GM18517 (cell line): ENCODE data around the gene QRFP.

Source experiments
- ATAC-seq: cut with Tn5 transposase; IDR thresholded peaks from one replicate; pipeline ENCODE4 v1.9.1; 2021; ENCODE audit warnings: mild to moderate bottlenecking, moderate library complexity; ENCODE audit not compliant: unreplicated experiment

Gene QRFP

GRCh38 chr9:130874783-130875182, 21.8 kb downstream of the QRFP start:
- ATAC-seq, result no peak

- ATAC-seq, result no peak
Observed at GRCh38 chr9:130873966-130874365, 22.6 kb downstream of the QRFP start.

- ATAC-seq, result no peak
Observed at GRCh38 chr9:130872912-130873503, 23.6 kb downstream of the QRFP start.

- no peak for ATAC-seq
Observed at GRCh38 chr9:130872508-130872907, 24.1 kb downstream of the QRFP start.

- no peak for ATAC-seq
Observed at GRCh38 chr9:130872093-130872492, 24.5 kb downstream of the QRFP start.

GRCh38 chr9:130871395-130872062, 25.1 kb downstream of the QRFP start:
- ATAC-seq, result no peak

GRCh38 chr9:130870491-130871381, 25.9 kb downstream of the QRFP start:
- no peak for ATAC-seq

- no peak for ATAC-seq
Observed at GRCh38 chr9:130869250-130869649, 27.4 kb downstream of the QRFP start.

GRCh38 chr9:130868230-130868629, 28.4 kb downstream of the QRFP start:
- no peak for ATAC-seq

- ATAC-seq, result no peak
Observed at GRCh38 chr9:130867556-130867955, 29.1 kb downstream of the QRFP start.

- ATAC-seq, result no peak
Observed at GRCh38 chr9:130866474-130866965, 30.1 kb downstream of the QRFP start.

- no peak for ATAC-seq
Observed at GRCh38 chr9:130865921-130866320, 30.7 kb downstream of the QRFP start.

GRCh38 chr9:130864541-130864940, 32.1 kb downstream of the QRFP start:
- ATAC-seq, result no peak

- no peak for ATAC-seq
Observed at GRCh38 chr9:130862747-130863146, 33.9 kb downstream of the QRFP start.

GRCh38 chr9:130862217-130862616, 34.4 kb downstream of the QRFP start:
- ATAC-seq, result no peak

GRCh38 chr9:130861372-130862180, 35.0 kb downstream of the QRFP start:
- ATAC-seq, result no peak

- no peak for ATAC-seq
Observed at GRCh38 chr9:130860458-130861316, 35.9 kb downstream of the QRFP start.

- ATAC-seq, result no peak
Observed at GRCh38 chr9:130858739-130859705, 37.6 kb downstream of the QRFP start.
